ENCODE results near the gene TRIAP1. TPM values are rescaled to one million over a fixed set of nuclear protein-coding genes. Genes with fewer than 3 reads are reported as not detected.

Gene TRIAP1
- 10 to 100 TPM; 20.4 to 27.8 TPM for total RNA-seq

GRCh38 chr12:120445911-120446843 lies at the start of gene TRIAP1, which contains the start of gene GATC:
Gene TRIAP1 (minus strand): TSS chr12:120446384. CDS start chr12:120446372, 12 bp downstream.
Gene GATC (plus strand): TSS chr12:120446444. CDS start chr12:120446481, 37 bp downstream.
- no peak for TF ChIP-seq CTCF (IDR thresholded peaks at IDR 0.05)
- DNase-seq, result peak; percentile 90
- H3K9ac ChIP-seq (ENCODE audit: low read depth in 2 of 2, low read length in 2 of 2), result peak within 1 kb of the TSS; percentile 92 to 94
- peaks cover 10% of the 10 kb centered on the region for H3K4me1 ChIP-seq
- no peaks in the 10 kb centered on the region for H3K9me3 ChIP-seq
- peak within 1 kb of the TSS; percentile 98 for H3K4me3 ChIP-seq
- no peaks in the 10 kb centered on the region for H3K27me3 ChIP-seq
- H3K27ac ChIP-seq, result peak within 1 kb of the TSS; percentile 91
- intact Hi-C loops (cut with DNase I), result loop anchor here (10.0 kb wide), 1 partner anchor 129 kb away; no protein-coding TSS in a partner anchor
- H3K36me3 ChIP-seq, result no peaks in the 10 kb centered on the region

GRCh38 chr12:120495186-120495730 lies 49.1 kb upstream of the TRIAP1 start:
- Histone ChIP-seq H3K36me3 (no peaks in the 10 kb centered on the region), H3K9me3 (no peaks in the 10 kb centered on the region), H3K4me1 (no peaks in the 10 kb centered on the region), H3K9ac (ENCODE audit: low read depth in 2 of 2, low read length in 2 of 2) (peak overlapping the region in 1 of 2 donors; percentile 35), H3K4me3 (peak overlapping the region; percentile 94), H3K27ac (peak overlapping the region; percentile 89), H3K27me3 (no peaks in the 10 kb centered on the region)
- no peak for DNase-seq
- intact Hi-C loops (cut with DNase I), result no loop called here
- no peak for TF ChIP-seq CTCF (IDR thresholded peaks at IDR 0.05)

GRCh38 chr12:120490833-120491512 lies 44.8 kb upstream of the TRIAP1 start:
- no peak overlapping the region for H3K27ac ChIP-seq
- TF ChIP-seq CTCF (IDR thresholded peaks at IDR 0.05), result no peak
- intact Hi-C loops (cut with DNase I), result no loop called here
- no peaks in the 10 kb centered on the region for H3K36me3 ChIP-seq
- H3K9me3 ChIP-seq, result no peaks in the 10 kb centered on the region
- no peaks in the 10 kb centered on the region for H3K27me3 ChIP-seq
- DNase-seq, result no peak
- no peak overlapping the region for H3K4me3 ChIP-seq
- H3K9ac ChIP-seq (ENCODE audit: low read depth in 2 of 2, low read length in 2 of 2), result no peak overlapping the region
- no peaks in the 10 kb centered on the region for H3K4me1 ChIP-seq

- DNase-seq, result no peak
- intact Hi-C loops (cut with DNase I), result no loop called here
- Histone ChIP-seq H3K9me3 (no peaks in the 10 kb centered on the region), H3K27me3 (no peaks in the 10 kb centered on the region), H3K4me1 (no peaks in the 10 kb centered on the region), H3K9ac (ENCODE audit: low read depth in 2 of 2, low read length in 2 of 2) (no peak overlapping the region), H3K27ac (no peak overlapping the region), H3K36me3 (no peaks in the 10 kb centered on the region), H3K4me3 (no peak overlapping the region)
- TF ChIP-seq CTCF (IDR thresholded peaks at IDR 0.05), result no peak
Measured at GRCh38 chr12:120490325-120490724, 44.1 kb upstream of the TRIAP1 start.

- H3K4me1 ChIP-seq, result no peaks in the 10 kb centered on the region
- no peak overlapping the region for H3K4me3 ChIP-seq
- peak; percentile 48 for DNase-seq
- no peaks in the 10 kb centered on the region for H3K27me3 ChIP-seq
- H3K9me3 ChIP-seq, result no peaks in the 10 kb centered on the region
- TF ChIP-seq CTCF (IDR thresholded peaks at IDR 0.05), result no peak
- H3K27ac ChIP-seq, result no peak overlapping the region
- no peaks in the 10 kb centered on the region for H3K36me3 ChIP-seq
- no peak overlapping the region for H3K9ac ChIP-seq (ENCODE audit: low read depth in 2 of 2, low read length in 2 of 2)
- intact Hi-C loops (cut with DNase I), result no loop called here
Measured at GRCh38 chr12:120489018-120489417, 42.8 kb upstream of the TRIAP1 start.

Measured in colonic mucosa (tissue), 4 donors.